HK-2 (cell line): ENCODE data around the gene SDHA.
A peak's percentile ranks its signal among the peaks of the same experiment; 100 is the strongest.
"Not testable (repeated sequence)": the region's sequence is repeated elsewhere in the genome, so short reads cannot be mapped to it uniquely, and the experiment has no call there.

ENCODE experiments used
- DNase-seq: peaks from one replicate; pipeline ENCODE4 v3.0.0-alpha.2; 2018; ENCODE audit not compliant: unreplicated experiment

Gene SDHA

GRCh38 chr5:186091-187041 is 31.8 kb upstream of the SDHA start:
- no peak for DNase-seq

- DNase-seq: no peak
These were observed 31.1 kb upstream of the SDHA start for GRCh38 chr5:187042-187431.

DNA sequence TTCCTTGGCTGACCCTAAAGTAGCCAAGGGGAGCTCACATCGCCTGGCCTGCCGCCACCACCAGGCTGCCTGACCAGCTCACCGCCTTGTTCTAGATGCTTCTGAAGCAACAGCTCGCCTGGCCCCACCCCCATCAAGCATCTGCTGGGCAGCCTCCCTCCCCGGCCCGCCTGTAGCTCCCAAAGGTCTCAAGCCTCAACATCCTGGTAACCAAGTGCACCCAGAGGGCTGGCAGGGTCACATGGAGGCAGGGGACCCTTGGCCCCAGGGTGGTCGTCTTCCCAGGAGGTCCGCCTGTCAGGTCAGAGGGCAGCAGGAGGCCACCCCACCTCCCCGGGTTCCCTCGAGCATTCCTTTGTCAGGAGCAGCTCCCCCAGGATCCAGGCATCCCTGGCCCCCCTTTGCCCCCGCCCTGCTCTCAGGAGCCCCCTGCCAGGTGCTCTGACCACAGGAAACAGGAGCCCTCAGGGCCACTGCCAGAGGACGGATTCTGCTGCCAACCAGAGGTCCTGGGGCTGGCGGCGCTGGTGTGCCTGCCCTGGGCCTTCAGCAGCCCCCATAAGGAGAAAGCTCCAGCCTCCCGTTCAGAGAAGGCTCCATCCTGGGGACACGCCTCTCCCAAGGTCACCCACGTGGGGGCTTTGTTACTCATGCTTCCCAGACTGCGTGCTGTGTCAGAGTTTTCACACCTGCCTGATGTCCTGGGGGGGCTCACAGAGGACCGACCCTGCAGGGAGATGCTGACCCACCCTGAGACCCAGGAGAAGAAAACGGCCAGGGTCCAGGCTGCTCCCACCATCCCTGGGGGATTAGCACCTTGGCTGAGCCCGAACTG is 30.3 kb upstream of the SDHA start:
- DNase-seq: no peak

DNA sequence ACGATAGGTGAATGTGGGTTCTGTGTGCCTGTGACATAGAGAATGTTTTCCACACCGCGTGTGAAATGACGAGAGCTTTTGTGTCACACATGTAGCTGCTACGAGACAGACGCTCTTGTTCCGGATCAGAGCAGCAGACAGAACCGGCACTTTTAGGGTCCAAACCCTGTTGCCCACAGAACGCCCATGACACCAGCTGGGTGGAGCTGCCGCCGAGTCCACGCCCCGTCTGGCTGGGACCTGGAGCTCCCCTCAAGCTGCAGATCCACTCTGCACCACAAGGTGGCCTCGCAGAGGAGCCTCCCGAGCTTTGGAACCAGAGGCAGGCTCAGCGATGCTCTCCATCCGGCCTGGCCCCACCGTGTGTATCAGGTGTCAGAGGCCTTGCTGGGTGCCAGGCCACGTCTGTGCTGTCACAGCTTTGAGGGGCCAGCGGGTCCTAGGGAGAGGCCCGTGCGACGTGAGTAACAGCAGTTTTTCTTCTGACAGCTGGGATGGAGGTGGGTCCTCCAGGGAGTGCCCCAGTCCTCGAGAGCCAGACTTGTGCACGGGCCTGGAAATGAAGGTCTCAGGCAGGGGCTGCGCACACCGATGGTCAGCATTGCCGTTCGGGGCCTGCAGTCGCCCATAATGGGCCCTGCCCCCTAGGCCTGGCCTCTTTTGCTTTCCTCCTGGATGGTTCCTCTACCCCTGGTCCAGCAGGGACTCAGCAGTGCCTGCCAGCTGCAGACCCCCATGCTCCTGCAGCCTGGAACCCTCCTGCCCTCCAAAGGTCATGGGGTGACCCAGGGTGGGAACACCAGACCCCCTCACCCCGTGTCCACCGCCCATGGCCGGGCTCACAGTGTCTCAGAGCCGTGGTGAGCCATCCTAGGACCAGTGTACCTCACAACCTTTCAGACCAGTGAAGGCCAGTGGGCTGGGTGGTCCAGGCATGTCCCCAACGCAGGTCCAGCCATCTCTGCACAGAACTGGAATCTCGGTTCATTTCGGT is 29.3 kb upstream of the SDHA start:
- DNase-seq: peak; percentile 88

GRCh38 chr5:189486-189885 is 28.6 kb upstream of the SDHA start:
- no peak for DNase-seq

GRCh38 chr5:189976-190365 is 28.1 kb upstream of the SDHA start:
- no peak for DNase-seq

- peak; percentile 27 for DNase-seq
These were observed 27.6 kb upstream of the SDHA start for GRCh38 chr5:190366-191035.

GRCh38 chr5:191036-191948 is 26.8 kb upstream of the SDHA start, which contains the start of gene LRRC14B:
Gene LRRC14B, plus strand, starts transcription at chr5:191495. Its CDS starts 44 bp downstream, at chr5:191539.
- DNase-seq: no peak

DNA sequence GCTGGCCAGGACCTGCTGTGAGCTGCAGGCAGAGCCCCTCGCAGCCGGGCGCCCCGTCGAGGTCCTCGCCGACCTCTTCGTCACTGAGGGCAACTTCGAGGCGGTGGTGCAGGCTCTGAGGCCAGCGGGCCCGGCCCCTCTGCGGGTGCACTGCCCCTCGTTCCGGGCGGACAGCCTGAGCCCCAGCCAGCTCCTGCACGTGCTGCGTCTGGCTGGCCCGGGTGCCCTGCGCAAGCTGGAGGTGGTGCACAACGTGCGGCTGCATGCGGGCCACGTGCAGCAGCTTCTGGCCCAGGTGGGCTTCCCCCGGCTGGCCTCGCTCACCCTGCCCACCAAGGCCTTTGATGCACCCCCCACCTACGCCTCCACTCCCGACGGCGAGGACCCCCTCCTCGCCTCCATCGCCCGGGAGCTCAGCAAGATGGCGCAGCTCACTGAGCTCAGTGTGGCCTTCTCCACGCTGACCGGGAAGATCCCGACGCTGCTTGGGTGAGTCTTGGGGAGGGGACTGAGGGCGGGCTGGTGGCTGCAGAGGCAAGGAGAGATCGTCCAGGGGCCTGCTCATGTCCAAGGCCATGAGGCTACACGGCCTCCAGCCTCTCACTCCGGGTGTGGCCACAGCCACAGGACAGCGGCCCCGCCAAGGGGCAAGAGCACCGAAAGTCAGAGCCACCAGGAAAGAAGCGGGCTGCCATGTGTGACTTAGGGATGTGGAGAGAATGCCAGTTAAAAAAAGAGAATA is 26.0 kb upstream of the SDHA start:
- no peak for DNase-seq

- DNase-seq: no peak
These were observed 25.5 kb upstream of the SDHA start for GRCh38 chr5:192691-192969.

- DNase-seq: no peak
These were observed 24.9 kb upstream of the SDHA start for GRCh38 chr5:192970-193831.

- no peak for DNase-seq
These were observed 24.0 kb upstream of the SDHA start for GRCh38 chr5:194102-194501.

GRCh38 chr5:194603-195209 is 23.4 kb upstream of the SDHA start:
- no peak for DNase-seq

- no peak for DNase-seq
These were observed 22.5 kb upstream of the SDHA start for GRCh38 chr5:195401-196160.

- DNase-seq: no peak
These were observed 21.8 kb upstream of the SDHA start for GRCh38 chr5:196350-196749.

- DNase-seq: not testable (repeated sequence)
These were observed 21.1 kb upstream of the SDHA start for GRCh38 chr5:197031-197430.

DNA sequence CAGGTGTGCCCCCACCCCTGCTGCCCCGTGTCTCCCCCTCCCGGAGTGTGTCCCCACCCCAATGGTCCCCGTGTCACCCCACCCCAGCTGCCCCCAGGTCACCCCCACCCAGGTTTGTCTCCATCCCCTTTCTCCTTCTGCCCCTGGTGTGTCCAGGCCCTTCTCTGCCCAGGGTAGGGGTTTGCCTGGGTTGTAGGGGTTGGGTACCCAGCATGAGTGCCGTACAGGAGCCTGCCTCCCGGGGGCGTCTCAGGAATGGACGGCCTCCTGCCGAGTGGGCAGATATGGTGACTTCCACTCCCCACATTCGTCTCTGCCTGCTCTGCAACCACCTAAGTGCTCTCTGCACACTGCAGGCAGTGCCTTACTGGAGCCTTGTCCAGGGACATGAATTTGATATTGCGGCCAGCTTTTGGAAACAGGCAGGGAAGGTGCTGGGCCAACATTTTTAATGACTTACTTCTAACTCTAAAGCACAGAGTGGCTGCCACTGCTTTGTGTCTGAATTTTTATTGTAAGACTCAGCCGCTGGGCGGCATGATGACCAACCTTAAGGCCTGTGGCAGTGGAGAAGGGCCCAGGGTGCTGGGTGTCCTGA is 20.1 kb upstream of the SDHA start:
- DNase-seq: no peak
